AML-193 (cell line): Measurements from ENCODE around the gene PTCD2.
A peak's percentile ranks its signal among the peaks of the same experiment; 100 is the strongest.
"Not testable (repeated sequence)": the region's sequence is repeated elsewhere in the genome, so short reads cannot be mapped to it uniquely, and the experiment has no call there.

Experiments
- DNase-seq, 2 experiments: peaks; one replicate each; lab custom pipeline; 2025; lab: John Stamatoyannopoulos, UW

The PTCD2 gene

DNA sequence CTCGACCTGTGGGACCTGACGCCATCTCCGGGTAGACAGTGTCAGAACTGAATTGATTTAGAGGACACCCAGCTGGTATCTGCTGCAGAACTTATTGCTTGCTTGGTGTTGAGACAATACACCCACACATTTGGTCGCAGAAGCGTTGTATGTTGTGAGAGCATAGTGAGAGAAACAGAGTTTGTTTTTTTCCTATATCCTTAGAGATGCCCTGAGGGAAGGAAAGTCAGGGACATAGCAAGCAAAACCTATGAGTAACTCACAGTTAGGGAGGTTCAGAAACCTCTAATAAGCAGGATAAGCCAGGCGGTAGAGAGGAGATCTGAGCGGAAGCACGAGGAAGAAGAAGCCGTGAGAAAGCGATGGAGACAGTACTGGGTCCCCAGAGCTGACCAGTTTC, 59.8 kb downstream of the PTCD2 start:
- no peak for DNase-seq

DNA sequence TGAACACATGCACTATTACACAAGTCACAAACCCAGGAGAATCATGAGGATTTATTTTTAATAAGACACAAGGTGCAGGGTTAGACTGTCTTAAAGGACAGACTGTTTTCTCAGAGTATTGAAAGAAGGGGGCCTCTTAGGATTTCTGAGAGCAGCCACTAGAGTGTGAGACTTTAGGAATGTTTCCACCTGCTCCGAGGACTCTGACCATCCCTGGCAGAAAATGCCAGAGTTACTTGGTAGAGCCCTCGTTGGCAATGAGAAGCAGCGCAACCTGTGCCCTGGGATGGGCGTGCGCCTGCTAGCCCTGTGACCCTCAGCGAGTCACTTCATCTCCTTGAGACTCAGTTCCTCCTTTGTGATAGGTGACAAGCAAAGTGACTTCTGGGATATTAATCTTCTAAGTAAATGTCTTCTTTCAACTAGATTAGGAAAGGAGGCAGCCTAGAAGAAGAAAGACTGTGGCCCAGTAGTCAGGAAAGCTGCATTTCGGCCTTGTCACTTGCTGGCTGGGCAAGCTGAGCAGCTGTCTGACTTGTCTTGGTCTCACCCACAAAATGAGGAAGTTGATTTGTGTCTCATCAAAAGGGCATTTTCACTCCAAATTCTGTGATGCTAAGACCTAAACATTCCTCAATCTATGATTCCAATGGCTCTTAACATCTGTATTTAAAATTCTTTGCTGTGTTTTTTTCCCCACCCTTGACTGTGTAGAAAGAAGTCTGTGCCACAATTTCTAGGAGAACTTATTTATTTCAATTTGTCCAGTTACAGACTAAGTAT, 60.5 kb downstream of the PTCD2 start:
- DNase-seq, result peak; percentile 4 to 16

DNA sequence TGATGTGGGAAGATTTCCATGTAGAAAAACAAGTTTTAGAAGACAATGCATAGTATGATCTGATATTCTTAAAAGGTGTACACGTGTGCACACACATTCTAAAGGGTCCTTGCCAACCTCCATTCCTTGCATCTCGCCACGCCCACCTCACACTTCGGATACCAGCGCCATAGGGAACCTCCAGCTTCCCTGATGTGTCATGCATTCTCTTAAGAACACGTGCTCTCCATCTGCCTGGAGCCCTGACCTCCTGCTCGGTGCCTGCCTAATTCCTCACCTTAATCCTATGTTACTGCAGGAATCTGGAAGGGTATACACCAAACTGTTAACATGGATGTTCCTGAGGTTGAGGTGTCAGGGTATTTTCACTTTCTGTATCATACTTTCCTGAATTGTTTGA, 63.1 kb downstream of the PTCD2 start:
- DNase-seq, result no peak

DNA sequence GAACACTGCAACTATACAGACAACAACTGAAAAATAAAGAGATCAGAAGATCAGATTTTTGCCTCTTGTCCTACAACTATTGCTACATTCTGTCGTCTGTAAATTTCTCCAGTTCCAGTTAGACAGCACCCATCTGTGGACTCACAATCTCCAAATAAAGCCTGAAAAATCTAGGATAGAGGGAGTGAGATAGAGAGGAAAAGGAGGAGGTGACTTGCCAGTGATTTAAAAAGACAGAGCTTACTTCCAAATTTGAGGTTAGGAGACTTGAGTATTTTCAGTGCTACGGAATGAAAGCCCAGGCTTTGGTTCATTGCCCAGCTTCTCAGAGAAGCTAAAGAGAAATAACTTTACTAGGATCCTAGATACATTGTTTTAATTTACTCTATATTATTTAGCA, 63.6 kb downstream of the PTCD2 start:
- no peak for DNase-seq

DNA sequence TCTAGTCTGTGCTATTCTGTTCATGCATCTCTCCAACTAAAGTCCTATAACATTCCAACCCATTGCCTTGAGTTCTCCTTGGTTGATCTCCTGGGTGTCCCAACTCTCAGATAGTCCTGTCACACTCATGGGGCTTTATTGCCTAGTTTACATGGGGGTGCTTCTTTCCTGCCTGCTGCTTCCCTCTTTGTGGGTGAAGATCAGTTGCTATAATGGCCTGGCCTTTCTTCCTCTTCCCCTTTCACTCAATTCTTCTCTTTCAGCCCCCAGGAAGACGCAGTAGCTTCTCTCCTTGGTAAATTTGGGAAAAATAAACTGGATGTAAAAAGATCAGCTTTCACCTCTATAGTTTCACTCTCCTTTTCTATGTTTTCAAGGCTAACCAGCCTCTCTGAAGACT, 66.5 kb downstream of the PTCD2 start:
- DNase-seq, result peak; percentile 8 to 37

DNA sequence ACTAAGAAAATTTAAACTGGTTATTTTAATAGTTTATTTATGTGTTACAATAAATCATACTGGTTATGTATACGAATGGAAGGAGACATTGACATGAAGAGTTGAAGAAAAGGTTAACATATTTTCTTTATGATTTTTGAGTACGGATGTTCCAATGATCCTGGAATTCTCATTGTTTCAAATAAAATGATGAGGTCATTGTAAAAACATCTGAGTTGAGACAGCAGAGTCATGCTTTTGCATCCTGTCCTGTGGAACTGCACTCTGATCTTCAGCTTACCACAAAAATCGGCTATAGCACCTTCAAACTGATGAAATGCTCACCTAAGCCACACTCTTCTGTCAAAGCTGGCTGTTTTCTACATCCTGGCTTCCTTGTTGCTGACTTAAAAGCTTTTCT, 67.8 kb downstream of the PTCD2 start:
- no peak for DNase-seq

DNA sequence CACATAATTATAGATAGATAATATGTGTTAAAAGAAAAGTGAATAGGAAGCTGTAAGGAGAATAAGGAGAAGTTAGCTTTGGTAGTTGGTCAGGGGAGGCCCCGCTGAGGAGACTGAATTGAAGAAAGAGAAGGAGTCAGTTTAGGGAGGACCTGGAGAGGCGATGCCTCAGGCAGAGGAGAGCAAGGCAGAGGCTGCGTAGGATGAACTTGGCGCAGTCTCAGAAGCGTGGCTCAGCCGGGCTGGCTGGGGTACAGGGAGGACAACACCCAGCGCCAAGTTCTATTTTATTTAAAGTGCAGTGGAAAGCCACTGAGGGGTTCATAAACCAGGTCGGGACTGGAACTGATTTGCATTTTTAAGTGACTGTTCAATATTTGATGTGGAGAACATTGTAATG, 68.5 kb downstream of the PTCD2 start:
- no peak for DNase-seq

DNA sequence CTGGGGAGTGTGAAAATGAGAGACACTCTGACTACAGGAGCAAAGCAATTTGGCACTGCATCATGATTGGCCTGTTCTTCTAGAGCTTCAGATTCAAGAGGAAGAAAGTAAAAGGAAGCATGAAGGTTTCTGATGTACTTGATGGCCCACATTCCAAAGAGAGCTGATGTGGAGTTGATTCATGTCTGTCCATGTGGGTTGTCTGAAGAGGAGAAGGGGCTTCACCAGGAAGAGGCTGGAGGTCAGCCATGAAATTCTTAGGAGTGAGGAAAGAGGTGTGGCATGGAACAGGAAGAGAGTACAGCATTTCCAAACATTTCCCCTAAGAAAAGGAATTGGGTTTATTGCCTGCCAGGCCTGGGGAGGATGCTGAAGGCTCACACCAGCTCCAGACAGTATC, 70.7 kb downstream of the PTCD2 start:
- no peak for DNase-seq

DNA sequence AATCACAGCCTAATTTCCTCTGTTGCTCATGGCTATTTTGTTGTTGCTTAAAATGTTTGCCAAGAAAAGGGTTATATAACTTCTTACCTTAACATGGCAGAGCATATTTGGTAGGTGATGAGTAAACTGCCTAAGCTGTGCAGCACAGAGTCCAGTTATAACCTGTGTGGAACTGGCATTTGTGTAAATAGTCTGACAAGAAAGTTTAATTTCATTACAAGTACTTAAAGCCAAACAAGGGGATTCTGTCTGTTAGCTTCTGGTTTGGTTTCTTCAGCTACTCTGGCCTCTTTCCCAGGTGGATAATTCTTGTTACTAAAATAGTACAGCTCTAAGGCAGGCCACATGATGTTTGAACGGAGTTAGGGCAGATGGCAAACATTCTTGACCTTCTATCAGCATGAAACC, 72.2 kb downstream of the PTCD2 start:
- no peak for DNase-seq

DNA sequence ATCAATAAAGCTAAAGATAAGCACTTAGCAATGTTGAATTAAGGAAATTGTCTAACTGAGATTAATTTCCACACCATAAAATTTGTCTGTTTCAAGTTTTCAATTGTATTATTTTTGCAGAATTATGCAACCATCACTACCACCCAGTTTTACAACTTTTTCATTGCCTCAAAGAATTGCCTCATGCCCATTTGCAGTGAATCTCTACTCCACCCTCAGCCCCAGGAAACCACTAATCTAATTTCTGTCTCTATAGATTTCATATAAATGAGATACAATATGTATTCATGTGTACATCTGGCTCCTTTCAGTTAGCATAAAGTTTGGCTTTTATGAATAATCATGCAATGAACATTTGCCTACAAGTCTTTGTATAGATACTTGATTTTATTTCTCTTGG, 72.9 kb downstream of the PTCD2 start:
- no peak for DNase-seq

DNA sequence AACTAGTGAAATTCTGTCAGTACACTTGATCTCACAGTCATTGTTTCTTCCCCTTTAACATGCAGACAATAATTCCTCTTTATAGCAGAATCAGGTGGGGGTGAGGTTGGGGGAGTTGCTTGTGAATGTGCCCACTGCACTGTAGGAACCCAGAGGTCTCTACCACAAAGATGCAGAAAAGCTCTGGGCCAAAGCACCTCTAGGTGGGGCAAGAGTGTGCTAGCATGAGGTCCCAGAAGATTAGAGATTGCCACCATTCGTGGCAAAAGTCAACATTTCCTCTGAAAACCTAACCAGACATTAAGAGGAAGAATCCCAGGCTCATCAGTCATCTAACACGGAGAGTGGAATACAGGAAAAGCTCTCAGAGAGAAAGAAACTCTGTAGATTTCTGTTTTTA, 74.5 kb downstream of the PTCD2 start:
- peak in 1 of 2 experiments; percentile 5 for DNase-seq

DNA sequence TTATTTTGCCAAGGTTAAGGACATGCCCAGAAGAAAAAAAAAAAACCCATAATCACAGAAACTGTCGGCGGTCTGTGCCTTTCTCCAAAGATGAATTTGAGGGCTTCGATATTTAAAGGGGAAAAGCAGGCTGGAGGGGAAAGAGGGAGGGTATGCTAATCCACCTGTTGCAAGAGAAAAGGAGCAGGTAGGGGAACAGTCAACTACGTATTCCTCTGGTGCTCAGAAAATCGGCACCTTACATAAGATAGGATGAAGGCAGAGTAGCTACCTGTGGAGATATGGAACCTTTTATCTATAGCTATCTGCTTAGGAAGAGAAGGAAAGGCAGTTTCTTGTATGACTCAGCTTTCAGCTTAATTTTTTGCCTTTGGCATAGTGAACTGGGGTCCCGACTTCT, 77.7 kb downstream of the PTCD2 start:
- no peak for DNase-seq

DNA sequence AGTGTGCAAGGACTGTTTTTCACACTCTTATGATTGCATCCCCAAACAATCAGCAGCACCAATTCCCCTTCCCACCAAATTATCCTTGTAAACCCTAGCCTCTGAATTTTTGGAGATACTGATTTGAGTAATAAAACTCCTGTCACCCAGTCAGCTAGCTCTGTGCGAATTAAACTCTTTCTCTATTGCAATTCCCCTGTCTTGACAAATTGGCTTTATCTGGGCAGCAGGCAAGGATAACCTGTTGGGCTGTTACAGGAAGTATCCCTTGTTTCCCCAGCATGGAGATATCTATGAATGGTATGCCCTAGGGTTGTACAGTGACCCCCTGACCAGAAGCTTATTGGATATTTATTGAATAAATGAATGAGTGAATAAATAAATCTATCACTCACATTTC, 80.8 kb downstream of the PTCD2 start:
- DNase-seq, result no peak

DNA sequence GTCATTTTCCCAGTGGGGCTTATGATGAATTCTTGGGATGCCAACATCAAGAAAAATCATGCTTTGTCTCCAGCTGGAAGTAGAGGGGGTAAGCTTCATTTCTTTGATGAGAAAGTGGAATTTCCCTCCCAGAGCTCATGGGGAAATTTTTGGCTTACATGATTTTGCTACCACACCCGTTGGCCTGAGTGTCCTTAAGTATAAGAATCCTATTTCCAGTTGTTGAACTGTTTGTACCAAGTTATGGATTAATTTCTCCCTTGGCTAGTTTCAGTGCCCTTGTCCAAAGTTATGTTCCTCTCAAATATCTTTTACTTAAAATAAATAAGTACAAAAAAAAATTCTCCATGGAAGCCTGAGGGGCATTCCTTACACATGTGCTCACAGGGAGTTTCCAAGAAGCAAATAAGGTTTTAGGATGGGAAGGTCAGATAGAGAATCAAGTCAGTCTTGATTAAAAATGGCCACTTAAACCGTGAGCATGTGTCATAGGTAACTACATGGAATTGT, 82.3 kb downstream of the PTCD2 start:
- no peak for DNase-seq

DNA sequence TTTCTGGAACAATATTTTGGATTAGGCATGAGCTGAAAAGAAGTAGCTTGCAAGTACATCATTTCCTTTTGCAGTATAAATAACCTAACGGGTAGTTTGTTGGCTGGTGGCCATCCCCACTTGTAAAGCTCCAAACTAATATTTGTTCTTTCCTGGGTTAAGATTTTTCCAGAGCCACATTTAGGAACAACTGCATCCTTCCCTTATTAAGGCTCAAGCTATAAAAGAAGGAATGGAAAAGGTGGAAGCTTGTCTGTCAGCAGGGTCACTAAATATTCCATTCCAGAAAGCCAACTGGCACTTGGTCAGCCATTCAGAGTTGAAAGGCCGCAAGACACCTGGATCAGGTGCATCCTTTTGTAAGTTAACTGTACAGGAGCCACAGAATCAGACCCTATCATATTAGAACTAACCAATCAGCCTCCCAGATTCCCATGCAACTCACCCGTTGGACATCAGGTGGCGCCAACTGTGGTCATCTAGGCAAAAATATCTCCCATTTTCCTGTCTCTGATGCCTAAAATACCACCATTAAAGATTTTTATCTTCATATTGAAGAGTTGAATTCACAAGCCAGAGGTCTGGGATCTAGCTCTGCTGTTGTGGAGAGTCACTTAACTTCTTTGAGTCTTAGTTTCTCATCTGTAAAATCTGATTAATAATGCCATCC, 82.9 kb downstream of the PTCD2 start:
- no peak for DNase-seq

DNA sequence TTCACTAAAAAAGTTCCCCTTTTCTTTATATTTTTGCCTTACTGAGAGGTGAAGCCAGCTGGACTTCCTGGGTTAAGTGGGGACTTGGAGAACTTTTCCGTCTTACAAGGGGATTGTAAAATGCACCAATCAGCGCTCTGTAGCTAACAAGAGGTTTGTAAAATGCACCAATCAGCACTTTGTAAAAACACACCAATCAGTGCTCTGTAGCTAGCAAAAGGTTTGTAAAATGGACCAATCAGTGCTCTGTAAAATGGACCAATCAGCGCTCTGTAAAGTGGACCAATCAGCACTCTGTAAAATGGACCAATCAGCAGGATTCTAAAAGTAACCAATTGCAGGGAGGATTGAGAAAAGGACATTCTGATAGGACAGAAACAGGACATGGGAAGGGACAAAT, 84.6 kb downstream of the PTCD2 start:
- not testable (repeated sequence) for DNase-seq

DNA sequence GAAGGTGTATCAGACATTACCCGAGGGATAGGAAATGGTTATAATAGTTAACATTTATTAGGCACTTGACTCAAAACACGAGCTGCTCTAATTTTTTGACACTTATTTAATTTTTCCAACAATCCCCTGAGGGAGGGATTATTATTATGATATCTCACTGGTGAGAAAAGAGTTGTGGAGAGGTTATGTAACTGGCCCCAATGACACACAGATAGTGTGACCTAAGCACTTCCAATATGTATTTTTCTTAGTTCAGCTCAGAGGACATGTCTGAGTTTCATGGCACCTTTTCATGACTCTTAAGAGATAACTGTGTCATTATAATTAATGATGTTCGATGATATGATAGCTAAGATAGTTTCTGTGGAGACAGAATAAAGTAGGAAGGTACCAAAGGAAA, 86.9 kb downstream of the PTCD2 start:
- no peak for DNase-seq

DNA sequence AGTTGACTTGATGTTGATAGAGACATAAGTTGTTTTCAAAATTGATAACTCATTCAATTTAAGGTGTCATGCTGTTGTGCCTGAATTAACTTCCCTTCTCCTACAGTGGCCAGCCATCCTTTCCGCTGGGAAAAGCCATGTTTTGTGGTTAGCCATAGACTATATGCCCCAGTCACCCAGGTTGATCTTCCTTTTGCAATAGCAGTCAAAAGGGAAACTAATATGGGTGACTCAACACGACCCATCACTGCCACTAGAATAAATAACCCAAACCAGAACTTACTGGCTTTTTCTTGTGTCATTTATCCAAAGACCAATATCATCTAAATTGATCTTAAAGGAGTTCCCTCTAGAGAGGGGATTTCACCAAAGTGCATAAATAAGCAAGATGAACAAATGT, 87.4 kb downstream of the PTCD2 start:
- DNase-seq, result no peak

DNA sequence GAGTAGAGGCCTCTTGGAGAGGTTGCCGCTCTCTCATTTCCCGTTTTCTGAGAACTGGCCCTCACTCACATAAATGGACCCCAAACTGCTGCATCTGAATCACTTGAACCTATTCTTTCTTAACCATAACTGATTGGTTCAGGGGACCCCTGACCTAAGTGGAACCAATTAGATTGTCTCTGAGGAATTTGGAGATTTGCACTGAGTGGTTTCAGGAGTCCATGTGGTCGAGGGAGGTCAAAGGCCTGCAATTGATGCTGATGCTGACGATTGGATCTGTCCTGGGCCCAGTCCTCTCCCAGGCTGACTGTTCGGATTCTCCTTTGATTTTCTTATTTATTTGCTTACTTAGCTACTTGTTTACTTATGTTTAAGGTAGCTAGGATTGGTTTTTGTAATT, 88.0 kb downstream of the PTCD2 start:
- no peak for DNase-seq

DNA sequence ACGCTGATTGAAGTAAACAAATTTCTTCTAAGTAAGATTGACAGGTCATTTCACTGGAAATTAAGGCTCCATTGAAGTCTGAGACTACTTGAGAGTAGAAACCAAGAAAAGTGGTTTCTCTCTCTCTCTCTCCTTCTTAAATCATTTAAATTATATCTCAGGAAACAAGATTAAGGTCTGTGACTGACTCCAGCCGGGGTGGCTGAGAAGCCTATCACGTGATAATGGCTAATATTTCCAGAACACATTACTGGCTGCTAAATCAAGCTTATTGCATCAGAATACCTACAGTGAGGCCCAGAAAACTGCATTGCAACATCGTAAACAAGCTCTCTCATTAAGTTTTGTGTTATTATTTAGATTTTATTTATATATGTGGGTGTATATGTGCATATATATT, 88.4 kb downstream of the PTCD2 start:
- DNase-seq, result no peak

DNA sequence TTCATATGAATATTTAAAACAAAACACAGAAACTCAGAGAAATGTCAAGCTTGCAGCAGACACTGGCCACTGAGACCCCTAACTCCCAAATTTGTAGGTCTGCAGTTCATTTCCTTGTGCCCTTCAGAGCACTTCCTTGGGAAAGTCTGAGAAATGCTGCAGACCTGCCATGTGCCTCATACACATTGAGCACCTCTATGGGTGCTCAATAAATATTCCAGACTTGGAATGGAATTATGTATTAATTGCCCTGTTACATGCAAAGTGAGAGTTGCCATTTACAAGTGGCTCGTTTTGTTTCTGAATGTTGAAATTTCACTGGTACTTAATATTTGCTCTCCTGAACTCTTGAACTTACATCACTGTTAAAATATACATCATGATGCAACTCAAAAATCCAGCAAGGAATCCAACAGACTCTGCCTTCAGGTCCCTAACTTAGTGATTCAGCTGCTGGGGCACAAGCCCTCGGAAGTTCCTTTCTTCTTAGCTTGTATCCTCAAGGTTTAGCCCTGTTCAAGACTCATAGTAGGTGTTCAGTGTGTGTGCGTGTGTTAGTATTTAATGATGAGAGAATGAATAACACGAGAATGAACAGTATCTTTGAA, 90.6 kb downstream of the PTCD2 start:
- no peak for DNase-seq

DNA sequence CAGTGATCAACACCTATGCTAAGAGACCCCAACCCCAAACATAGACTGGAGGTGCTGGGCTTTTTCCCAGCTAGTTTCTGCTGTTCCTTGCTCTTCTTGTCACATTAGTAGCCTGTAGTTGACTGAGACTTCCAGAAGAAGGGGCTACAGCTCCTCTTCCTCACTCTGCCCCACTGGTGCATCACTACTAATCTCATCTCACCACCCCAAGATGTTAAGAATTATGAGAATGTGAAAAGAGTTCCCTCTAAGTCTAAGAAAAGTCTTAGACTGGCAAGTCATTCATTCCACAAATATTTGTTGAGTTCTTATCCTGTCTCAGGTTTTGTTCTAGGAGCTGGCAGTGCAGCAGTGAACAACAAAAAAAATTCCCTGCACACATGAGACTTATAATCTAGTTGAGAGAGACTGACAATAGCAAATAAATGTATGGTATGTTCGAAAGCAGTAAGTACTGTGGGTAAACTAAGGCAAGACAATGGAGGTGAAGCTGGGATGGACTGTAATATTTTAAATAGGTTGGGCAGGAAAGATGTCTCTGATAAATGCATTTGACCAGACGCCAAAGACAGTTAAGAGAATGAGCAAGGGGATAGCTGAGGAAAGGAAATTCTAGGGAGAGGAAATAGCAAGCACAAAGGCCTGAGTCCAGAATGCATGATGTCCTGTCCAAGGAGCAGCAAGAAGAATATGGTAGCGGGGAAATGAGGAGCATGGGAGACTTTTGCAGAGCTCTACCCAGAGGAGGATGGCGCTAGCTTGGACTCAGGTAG, 92.3 kb downstream of the PTCD2 start:
- no peak for DNase-seq
